ENCODE data around the gene PRSS2.

Gene PRSS2

GRCh38 chr7:142793156-142793555, 22.4 kb downstream of the PRSS2 start:
- Histone ChIP-seq H3K27ac (no peak overlapping the region), H3K27me3 (peaks cover 51% of the 10 kb centered on the region), H3K9ac (no peak overlapping the region), H3K4me3 (no peak overlapping the region), H3K9me3 (no peaks in the 10 kb centered on the region), H3K4me2 (no peak overlapping the region), H3K4me1 (no peaks in the 10 kb centered on the region), H3K36me3 (no peaks in the 10 kb centered on the region), H4K20me1 (no peaks in the 10 kb centered on the region)
- TF ChIP-seq Cebpa-rat (IDR thresholded peaks at IDR 0.05), result no peak

GRCh38 chr7:142795339-142795863, 24.6 kb downstream of the PRSS2 start:
- H3K27ac ChIP-seq, result no peak overlapping the region
- no peaks in the 10 kb centered on the region for H3K4me1 ChIP-seq
- H3K36me3 ChIP-seq, result no peaks in the 10 kb centered on the region
- H4K20me1 ChIP-seq, result no peaks in the 10 kb centered on the region
- H3K4me2 ChIP-seq, result no peak overlapping the region
- H3K27me3 ChIP-seq, result peaks cover 73% of the 10 kb centered on the region
- H3K9ac ChIP-seq, result no peak overlapping the region
- no peak overlapping the region for H3K4me3 ChIP-seq
- TF ChIP-seq Cebpa-rat (IDR thresholded peaks at IDR 0.05), result no peak
- H3K9me3 ChIP-seq, result no peaks in the 10 kb centered on the region

- H3K9ac ChIP-seq, result no peak overlapping the region
These were observed 25.3 kb downstream of the PRSS2 start for GRCh38 chr7:142796001-142796500.

GRCh38 chr7:142796501-142797390, 26.0 kb downstream of the PRSS2 start:
- Histone ChIP-seq H4K20me1 (no peaks in the 10 kb centered on the region), H3K36me3 (no peaks in the 10 kb centered on the region), H3K27ac (no peak overlapping the region), H3K9me3 (no peaks in the 10 kb centered on the region), H3K4me2 (no peak overlapping the region), H3K27me3 (peaks cover 79% of the 10 kb centered on the region), H3K4me3 (no peak overlapping the region), H3K4me1 (no peaks in the 10 kb centered on the region), H3K9ac (no peak overlapping the region)
- TF ChIP-seq Cebpa-rat (IDR thresholded peaks at IDR 0.05), result no peak

More at GRCh38 chr7:142796001-142796500, 25.3 kb downstream of the PRSS2 start:
- Histone ChIP-seq H4K20me1 (no peaks in the 10 kb centered on the region), H3K4me3 (no peak overlapping the region), H3K36me3 (no peaks in the 10 kb centered on the region), H3K4me1 (no peaks in the 10 kb centered on the region), H3K27ac (no peak overlapping the region), H3K27me3 (peaks cover 79% of the 10 kb centered on the region), H3K4me2 (no peak overlapping the region), H3K9me3 (no peaks in the 10 kb centered on the region)
- TF ChIP-seq Cebpa-rat (IDR thresholded peaks at IDR 0.05), result no peak

- H3K27me3 ChIP-seq, result peaks cover 79% of the 10 kb centered on the region
- H3K27ac ChIP-seq, result no peak overlapping the region
- no peak overlapping the region for H3K4me3 ChIP-seq
- H3K4me1 ChIP-seq, result no peaks in the 10 kb centered on the region
- no peaks in the 10 kb centered on the region for H3K36me3 ChIP-seq
- TF ChIP-seq Cebpa-rat (IDR thresholded peaks at IDR 0.05), result no peak
- no peak overlapping the region for H3K4me2 ChIP-seq
- no peak overlapping the region for H3K9ac ChIP-seq
- no peaks in the 10 kb centered on the region for H3K9me3 ChIP-seq
- no peaks in the 10 kb centered on the region for H4K20me1 ChIP-seq
These were observed 26.9 kb downstream of the PRSS2 start for GRCh38 chr7:142797391-142798377.

- H3K4me1 ChIP-seq, result no peaks in the 10 kb centered on the region
- no peaks in the 10 kb centered on the region for H3K36me3 ChIP-seq
- H3K27me3 ChIP-seq, result peaks cover 72% of the 10 kb centered on the region
- H3K9ac ChIP-seq, result no peak overlapping the region
- H3K4me3 ChIP-seq, result no peak overlapping the region
- no peak for TF ChIP-seq Cebpa-rat (IDR thresholded peaks at IDR 0.05)
- H3K27ac ChIP-seq, result no peak overlapping the region
- H4K20me1 ChIP-seq, result no peaks in the 10 kb centered on the region
- H3K4me2 ChIP-seq, result no peak overlapping the region
- no peaks in the 10 kb centered on the region for H3K9me3 ChIP-seq
These were observed 28.0 kb downstream of the PRSS2 start for GRCh38 chr7:142798451-142799436.

- H3K4me1 ChIP-seq, result peaks cover 4% of the 10 kb centered on the region
- no peak overlapping the region for H3K27ac ChIP-seq
- H3K4me3 ChIP-seq, result no peak overlapping the region
- no peak overlapping the region for H3K4me2 ChIP-seq
- no peaks in the 10 kb centered on the region for H4K20me1 ChIP-seq
- TF ChIP-seq Cebpa-rat (IDR thresholded peaks at IDR 0.05), result no peak
- no peaks in the 10 kb centered on the region for H3K36me3 ChIP-seq
- no peaks in the 10 kb centered on the region for H3K9me3 ChIP-seq
- peaks cover 65% of the 10 kb centered on the region for H3K27me3 ChIP-seq
- no peak overlapping the region for H3K9ac ChIP-seq
These were observed 28.7 kb downstream of the PRSS2 start for GRCh38 chr7:142799437-142799835.

GRCh38 chr7:142800088-142800487, 29.3 kb downstream of the PRSS2 start:
- no peaks in the 10 kb centered on the region for H3K9me3 ChIP-seq
- H3K4me1 ChIP-seq, result peaks cover 10% of the 10 kb centered on the region
- H3K36me3 ChIP-seq, result no peaks in the 10 kb centered on the region
- H4K20me1 ChIP-seq, result no peaks in the 10 kb centered on the region
- H3K4me3 ChIP-seq, result no peak overlapping the region
- H3K9ac ChIP-seq, result no peak overlapping the region
- TF ChIP-seq Cebpa-rat (IDR thresholded peaks at IDR 0.05), result no peak
- H3K4me2 ChIP-seq, result no peak overlapping the region
- H3K27ac ChIP-seq, result no peak overlapping the region
- peaks cover 59% of the 10 kb centered on the region for H3K27me3 ChIP-seq
